Activated naive CD8-positive, alpha-beta T cell treated with anti-CD3 and anti-CD28 coated beads, Interleukin-2, amount 50 U/mL, for 16 hours (primary cell): ENCODE data around the gene GUCY2C.

Experiments
- DNase-seq: peaks from one replicate; pipeline ENCODE4 v3.0.0-alpha.2; 2020; ENCODE audit warnings: low read depth, low spot score

GUCY2C gene

GRCh38 chr12:14621826-14622225, 74.6 kb downstream of the GUCY2C start:
- DNase-seq: no peak

- no peak for DNase-seq
Measured at GRCh38 chr12:14619741-14620501, 76.5 kb downstream of the GUCY2C start.

- no peak for DNase-seq
Measured at GRCh38 chr12:14618983-14619382, 77.4 kb downstream of the GUCY2C start.

- no peak for DNase-seq
Measured at GRCh38 chr12:14614704-14615121, 81.7 kb downstream of the GUCY2C start.

- DNase-seq: no peak
Measured at GRCh38 chr12:14613718-14614117, 82.7 kb downstream of the GUCY2C start.

- DNase-seq: no peak
Measured at GRCh38 chr12:14612898-14613445, 83.4 kb downstream of the GUCY2C start.

GRCh38 chr12:14612250-14612649, 84.1 kb downstream of the GUCY2C start:
- DNase-seq: no peak

- no peak for DNase-seq
Measured at GRCh38 chr12:14611640-14612203, 84.7 kb downstream of the GUCY2C start.

GRCh38 chr12:14607568-14607967, 88.8 kb downstream of the GUCY2C start:
- DNase-seq: no peak

- no peak for DNase-seq
Measured at GRCh38 chr12:14605401-14605989, 90.9 kb downstream of the GUCY2C start.

- DNase-seq: no peak
Measured at GRCh38 chr12:14601692-14602478, 94.5 kb downstream of the GUCY2C start.

- DNase-seq: no peak
Measured at GRCh38 chr12:14597480-14597879, 98.9 kb downstream of the GUCY2C start.

- DNase-seq: no peak
Measured at GRCh38 chr12:14591719-14592118, 104.7 kb downstream of the GUCY2C start.

- no peak for DNase-seq
Measured at GRCh38 chr12:14589169-14590004, 107.0 kb downstream of the GUCY2C start.

- no peak for DNase-seq
Measured at GRCh38 chr12:14588571-14588970, 107.8 kb downstream of the GUCY2C start.

- no peak for DNase-seq
Measured at GRCh38 chr12:14578646-14579045, 117.8 kb downstream of the GUCY2C start.

GRCh38 chr12:14577344-14577743, 119.1 kb downstream of the GUCY2C start:
- DNase-seq: no peak

- no peak for DNase-seq
Measured at GRCh38 chr12:14576896-14577295, 119.5 kb downstream of the GUCY2C start.

GRCh38 chr12:14575585-14575984, 120.8 kb downstream of the GUCY2C start:
- DNase-seq: no peak

GRCh38 chr12:14573118-14573517, 123.3 kb downstream of the GUCY2C start:
- DNase-seq: no peak

- DNase-seq: no peak
Measured at GRCh38 chr12:14572401-14572800, 124.0 kb downstream of the GUCY2C start.
